Pancreas (tissue), 10 donors: ENCODE measurements around the gene PLCXD3. TPM values are rescaled to one million over a fixed set of nuclear protein-coding genes. Genes with fewer than 3 reads are reported as not detected.

Experiments used
- ATAC-seq, 4 donors: fragments of 200-7000 bp; cut with Tn5 transposase; one replicate each; pipeline versions ENCODE4 v1.8.0 to v1.9.1; 2020; ENCODE audit warnings: mild to moderate bottlenecking in 4 of 4, moderate library complexity in 4 of 4
- DNase-seq, 6 donors: peaks; one replicate each; pipeline ENCODE4 v3.0.0-alpha.2; 2020
- FAIRE-seq: peaks from 2 replicates; lab custom pipeline; 2012; peaks lifted over from hg19 to GRCh38; lab: Jason Lieb, UNC
- H3K27ac ChIP-seq, 4 donors: fragments of 200-600 bp; sonication (generic); 1 replicate in 3 of 4; 2 replicates in 1 of 4; pipeline versions ENCODE4 v1.5.0 to v1.8.0; 2020
- H3K27me3 ChIP-seq, 4 donors: fragments of 200-600 bp; one replicate each; pipeline ENCODE4 v1.8.0; 2021
- H3K36me3 ChIP-seq, 3 donors: fragments of 200-600 bp; sonication (generic) in 1 of 3; one replicate each; pipeline versions ENCODE4 v1.5.0 to v1.8.0; 2020 to 2021
- H3K4me1 ChIP-seq, 3 donors: fragments of 200-600 bp; one replicate each; pipeline ENCODE4 v1.8.0; 2021
- H3K4me3 ChIP-seq, 4 donors: fragments of 200-600 bp; sonication (generic) in 2 of 4; one replicate each; pipeline versions ENCODE4 v1.5.0 to v1.8.0; 2020 to 2021
- H3K9me3 ChIP-seq, 4 donors: fragments of 200-600 bp; one replicate each; pipeline ENCODE4 v1.8.0; 2021
- CTCF ChIP-seq, 4 donors: fragments of 200-600 bp; sonication (generic) in 3 of 4; IDR thresholded peaks; one replicate each; pipeline versions ENCODE4 v1.5.0 to v1.8.0; 2021; ENCODE audit warnings: antibody characterized with exemption in 4 of 4
- WGBS, 2 donors: extraction: QIAGEN DNeasy Blood & Tissue Kit; methylation state at CpG; one replicate each; pipeline ENCODE4 v1.1.7; 2013; 5-methylcytosine and 5-hydroxymethylcytosine counted together
- intact Hi-C, 3 donors: fragments of 100-400 bp; cut with DNase I; formaldehyde crosslinking; loops; one replicate each; pipeline versions ENCODE4 v1.11.1 to v1.14.2; 2022
- polyA plus RNA-seq, 2 donors: library from polyadenylated mRNA; stranded (reverse); fragments of 200-250 nt; gene quantifications; one replicate each; pipeline ENCODE4 v1.2.3, GENCODE V29; 2013
- total RNA-seq, 6 donors: library from RNA; stranded (reverse); fragmentation: NEBNext Ultra II Directional in 4 of 6; extraction: Animal tissue kit (Norgen Biotek cat#: 25700) in 4 of 6; gene quantifications; one replicate each; pipeline versions ENCODE4 v1.2.1 to v1.2.4, GENCODE V29; 2021 to 2023
- donor health status: healthy with polysubstance abuse.
- donor health status: DM: no; HTN: no; CAD: no; lungs with moderate emphysema.
- donor health status: DM: no; HTN: no; CAD: no.
- donor health status: control.
- donor health status: control.
- donor health status: Bipolar disorder and iron deficiency.
- donor health status: DM: yes; HTN: yes; CAD: no.
- donor health status: DM: no; HTN: no; CAD: no.
- donor health status: DM: no; HTN: no; CAD: no.
- donor health status: DM: yes; HTN: yes; CAD: no.

The PLCXD3 gene
- total and polyA plus RNA-seq, 8 donors = 0.79 to 14.2 (median 3.0) TPM

- 62 to 70% methylated on average over 1 of the region's 1 CpG for WGBS, 2 donors
- no peak for FAIRE-seq
Measured at GRCh38 chr5:41296066-41296465, 214.3 kb downstream of the PLCXD3 start.

GRCh38 chr5:41291323-41291722, 219.1 kb downstream of the PLCXD3 start:
- DNase-seq = no peak
- H3K36me3 ChIP-seq = no peaks in the 10 kb centered on the region
- FAIRE-seq = no peak
- no peak overlapping the region for H3K27ac ChIP-seq
- no peaks in the 10 kb centered on the region for H3K9me3 ChIP-seq
- no peak overlapping the region for H3K4me3 ChIP-seq
- H3K27me3 ChIP-seq = no peaks in the 10 kb centered on the region
- TF ChIP-seq CTCF (IDR thresholded peaks at IDR 0.05) = no peak
- H3K4me1 ChIP-seq = no peaks in the 10 kb centered on the region
- intact Hi-C loops = no loop called here
- no peak for ATAC-seq
- WGBS, 2 donors = 68 to 72% methylated on average over 3 of the region's 3 CpGs

More at GRCh38 chr5:41296066-41296465, 214.3 kb downstream of the PLCXD3 start:
- Histone ChIP-seq H3K4me1 (no peaks in the 10 kb centered on the region), H3K36me3 (no peaks in the 10 kb centered on the region), H3K4me3 (no peak overlapping the region), H3K27me3 (no peaks in the 10 kb centered on the region), H3K27ac (no peak overlapping the region), H3K9me3 (no peaks in the 10 kb centered on the region)
- no peak for TF ChIP-seq CTCF (IDR thresholded peaks at IDR 0.05)
- ATAC-seq (no peak), DNase-seq (no peak)
- intact Hi-C loops = no loop called here

- FAIRE-seq = no peak
Measured at GRCh38 chr5:41290810-41291209, 219.6 kb downstream of the PLCXD3 start.

GRCh38 chr5:41289970-41290464, 220.4 kb downstream of the PLCXD3 start:
- FAIRE-seq (no peak), DNase-seq (peak in 1 of 6 donors; percentile 36), ATAC-seq (no peak)
- Histone ChIP-seq H3K27ac (no peak overlapping the region), H3K27me3 (no peaks in the 10 kb centered on the region), H3K36me3 (no peaks in the 10 kb centered on the region), H3K4me3 (no peak overlapping the region), H3K4me1 (no peaks in the 10 kb centered on the region), H3K9me3 (no peaks in the 10 kb centered on the region)
- 72 to 83% methylated on average over 4 of the region's 4 CpGs for WGBS, 2 donors
- TF ChIP-seq CTCF (IDR thresholded peaks at IDR 0.05) = no peak
- intact Hi-C loops = no loop called here

More at GRCh38 chr5:41290810-41291209, 219.6 kb downstream of the PLCXD3 start:
- Histone ChIP-seq H3K9me3 (no peaks in the 10 kb centered on the region), H3K36me3 (no peaks in the 10 kb centered on the region), H3K4me3 (no peak overlapping the region), H3K27ac (no peak overlapping the region), H3K27me3 (no peaks in the 10 kb centered on the region), H3K4me1 (no peaks in the 10 kb centered on the region)
- WGBS, 2 donors = 73 to 80% methylated on average over 2 of the region's 2 CpGs
- ATAC-seq (no peak), DNase-seq (peak in 1 of 6 donors; percentile 47)
- TF ChIP-seq CTCF (IDR thresholded peaks at IDR 0.05) = no peak
- intact Hi-C loops = no loop called here

GRCh38 chr5:41286696-41287095, 223.7 kb downstream of the PLCXD3 start:
- ATAC-seq (no peak), DNase-seq (no peak), FAIRE-seq (no peak)
- intact Hi-C loops = no loop called here
- TF ChIP-seq CTCF (IDR thresholded peaks at IDR 0.05) = no peak
- no peak overlapping the region for H3K27ac ChIP-seq
- H3K36me3 ChIP-seq = no peaks in the 10 kb centered on the region
- WGBS, 2 donors = 33 to 53% methylated on average over 2 of the region's 2 CpGs
- H3K4me1 ChIP-seq = no peaks in the 10 kb centered on the region
- H3K27me3 ChIP-seq = no peaks in the 10 kb centered on the region
- no peak overlapping the region for H3K4me3 ChIP-seq
- no peaks in the 10 kb centered on the region for H3K9me3 ChIP-seq
